HG02763 (cell line): Measurements from ENCODE around the gene ASB18.

Experiments used
- ATAC-seq: cut with Tn5 transposase; IDR thresholded peaks from one replicate; pipeline ENCODE4 v1.9.1; 2021; ENCODE audit warnings: mild to moderate bottlenecking, moderate library complexity; ENCODE audit not compliant: unreplicated experiment

Gene ASB18

GRCh38 chr2:236176417-236176816 is 87.8 kb downstream of the ASB18 start:
- ATAC-seq = no peak

- no peak for ATAC-seq
These were observed 88.6 kb downstream of the ASB18 start for GRCh38 chr2:236175548-236176150.

- no peak for ATAC-seq
These were observed 90.2 kb downstream of the ASB18 start for GRCh38 chr2:236173729-236174607.

GRCh38 chr2:236173036-236173728 is 91.0 kb downstream of the ASB18 start:
- ATAC-seq = no peak

- ATAC-seq = no peak
These were observed 91.8 kb downstream of the ASB18 start for GRCh38 chr2:236172255-236173035.

GRCh38 chr2:236171680-236172254 is 92.4 kb downstream of the ASB18 start:
- no peak for ATAC-seq

- ATAC-seq = no peak
These were observed 93.0 kb downstream of the ASB18 start for GRCh38 chr2:236171181-236171679.

GRCh38 chr2:236170590-236171165 is 93.5 kb downstream of the ASB18 start:
- no peak for ATAC-seq

GRCh38 chr2:236169741-236170589 is 94.2 kb downstream of the ASB18 start:
- ATAC-seq = no peak

GRCh38 chr2:236169151-236169721 is 95.0 kb downstream of the ASB18 start:
- no peak for ATAC-seq

- no peak for ATAC-seq
These were observed 95.8 kb downstream of the ASB18 start, which contains the start of gene GBX2 for GRCh38 chr2:236168110-236169080. Gene GBX2, minus strand, starts transcription at chr2:236168386. Its CDS starts 415 bp downstream, at chr2:236167971.

GRCh38 chr2:236167297-236168109 is 96.7 kb downstream of the ASB18 start:
- no peak for ATAC-seq

- ATAC-seq = no peak
These were observed 97.4 kb downstream of the ASB18 start for GRCh38 chr2:236166796-236167296.

- ATAC-seq = no peak
These were observed 98.1 kb downstream of the ASB18 start for GRCh38 chr2:236165842-236166795.
